ENCODE data around the gene INSIG2.

The INSIG2 gene

GRCh38 chr2:118123561-118124232, 35.4 kb downstream of the INSIG2 start:
- Histone ChIP-seq H3K18ac (ENCODE audit: low read length) (no peak overlapping the region), H2AFZ (ENCODE audit: insufficient read depth, low read length, poor library complexity) (no peak overlapping the region), H2BK5ac (ENCODE audit: low read depth, low read length, poor library complexity) (no peak overlapping the region), H3K23ac (ENCODE audit: low read length) (no peak overlapping the region), H3K27ac (ENCODE audit: low read depth, low read length) (no peak overlapping the region), H3K4me2 (ENCODE audit: low read length) (no peak overlapping the region), H4K8ac (ENCODE audit: low read depth, low read length) (no peak overlapping the region), H2BK120ac (ENCODE audit: insufficient read depth, low read length, poor library complexity) (no peak overlapping the region), H3K4me3 (ENCODE audit: low read depth, low read length) (no peak overlapping the region), H3K4me1 (ENCODE audit: control insufficient read depth in 1 of 2, insufficient read depth in 2 of 2, low read length in 2 of 2) (no peaks in the 10 kb centered on the region), H3K14ac (ENCODE audit: low read length) (no peak overlapping the region), H3K9me3 (ENCODE audit: insufficient read depth, low read depth, low read length) (no peaks in the 10 kb centered on the region), H4K91ac (ENCODE audit: low read depth, low read length) (no peak overlapping the region), H3K4ac (ENCODE audit: low read depth, low read length) (no peak overlapping the region), H3K36me3 (ENCODE audit: control insufficient read depth in 1 of 2, insufficient read depth in 2 of 2, low read length in 2 of 2) (no peaks in the 10 kb centered on the region), H3K79me2 (ENCODE audit: control insufficient read depth, insufficient read depth, low read length, poor library complexity) (no peaks in the 10 kb centered on the region), H2AK5ac (ENCODE audit: low read length) (no peak overlapping the region), H2BK12ac (ENCODE audit: low read length) (no peak overlapping the region), H3K9ac (ENCODE audit: low read length) (no peak overlapping the region), H3K79me1 (ENCODE audit: low read length) (no peaks in the 10 kb centered on the region), H4K12ac (ENCODE audit: low read depth, low read length) (no peak overlapping the region), H3K27me3 (ENCODE audit: insufficient read depth, low read length) (no peaks in the 10 kb centered on the region)
- no CpG with 5 or more reads among the region's 3 CpGs for WGBS (ENCODE audit: extremely low coverage, insufficient coverage, insufficient read length)
- peak; percentile 90 to 97 for DNase-seq

- Histone ChIP-seq H3K4me3 (ENCODE audit: low read depth, low read length) (no peak overlapping the region), H2BK12ac (ENCODE audit: low read length) (no peak overlapping the region), H3K18ac (ENCODE audit: low read length) (no peak overlapping the region), H4K8ac (ENCODE audit: low read depth, low read length) (no peak overlapping the region), H3K36me3 (ENCODE audit: control insufficient read depth in 1 of 2, insufficient read depth in 2 of 2, low read length in 2 of 2) (no peaks in the 10 kb centered on the region), H3K79me1 (ENCODE audit: low read length) (no peaks in the 10 kb centered on the region), H2AFZ (ENCODE audit: insufficient read depth, low read length, poor library complexity) (no peak overlapping the region), H4K12ac (ENCODE audit: low read depth, low read length) (no peak overlapping the region), H3K27ac (ENCODE audit: low read depth, low read length) (no peak overlapping the region), H2BK120ac (ENCODE audit: insufficient read depth, low read length, poor library complexity) (no peak overlapping the region), H2AK5ac (ENCODE audit: low read length) (no peak overlapping the region), H2BK5ac (ENCODE audit: low read depth, low read length, poor library complexity) (no peak overlapping the region), H3K79me2 (ENCODE audit: control insufficient read depth, insufficient read depth, low read length, poor library complexity) (no peaks in the 10 kb centered on the region), H3K9ac (ENCODE audit: low read length) (no peak overlapping the region), H3K4me2 (ENCODE audit: low read length) (no peak overlapping the region), H3K27me3 (ENCODE audit: insufficient read depth, low read length) (no peaks in the 10 kb centered on the region), H3K9me3 (ENCODE audit: insufficient read depth, low read depth, low read length) (no peaks in the 10 kb centered on the region), H3K4me1 (ENCODE audit: control insufficient read depth in 1 of 2, insufficient read depth in 2 of 2, low read length in 2 of 2) (no peaks in the 10 kb centered on the region), H4K91ac (ENCODE audit: low read depth, low read length) (no peak overlapping the region), H3K14ac (ENCODE audit: low read length) (no peak overlapping the region), H3K4ac (ENCODE audit: low read depth, low read length) (no peak overlapping the region), H3K23ac (ENCODE audit: low read length) (no peak overlapping the region)
- WGBS (ENCODE audit: extremely low coverage, insufficient coverage, insufficient read length) = no CpG with 5 or more reads among the region's 8 CpGs
- DNase-seq = no peak
Measured at GRCh38 chr2:118124288-118124891, 36.1 kb downstream of the INSIG2 start.

GRCh38 chr2:118127250-118127649, 39.0 kb downstream of the INSIG2 start:
- H4K91ac ChIP-seq (ENCODE audit: low read depth, low read length) = no peak overlapping the region
- no peak overlapping the region for H3K4me2 ChIP-seq (ENCODE audit: low read length)
- H3K79me1 ChIP-seq (ENCODE audit: low read length) = no peaks in the 10 kb centered on the region
- H3K27me3 ChIP-seq (ENCODE audit: insufficient read depth, low read length) = no peaks in the 10 kb centered on the region
- H2AFZ ChIP-seq (ENCODE audit: insufficient read depth, low read length, poor library complexity) = no peak overlapping the region
- H3K18ac ChIP-seq (ENCODE audit: low read length) = no peak overlapping the region
- no peaks in the 10 kb centered on the region for H3K36me3 ChIP-seq (ENCODE audit: control insufficient read depth in 1 of 2, insufficient read depth in 2 of 2, low read length in 2 of 2)
- H3K23ac ChIP-seq (ENCODE audit: low read length) = no peak overlapping the region
- WGBS (ENCODE audit: extremely low coverage, insufficient coverage, insufficient read length) = no CpG with 5 or more reads among the region's 5 CpGs
- H3K4me1 ChIP-seq (ENCODE audit: control insufficient read depth in 1 of 2, insufficient read depth in 2 of 2, low read length in 2 of 2) = no peaks in the 10 kb centered on the region
- no peak for DNase-seq
- H2BK12ac ChIP-seq (ENCODE audit: low read length) = no peak overlapping the region
- no peaks in the 10 kb centered on the region for H3K9me3 ChIP-seq (ENCODE audit: insufficient read depth, low read depth, low read length)
- no peak overlapping the region for H3K27ac ChIP-seq (ENCODE audit: low read depth, low read length)
- no peak overlapping the region for H4K8ac ChIP-seq (ENCODE audit: low read depth, low read length)
- no peak overlapping the region for H3K4ac ChIP-seq (ENCODE audit: low read depth, low read length)
- H3K9ac ChIP-seq (ENCODE audit: low read length) = no peak overlapping the region
- no peak overlapping the region for H2BK120ac ChIP-seq (ENCODE audit: insufficient read depth, low read length, poor library complexity)
- H3K79me2 ChIP-seq (ENCODE audit: control insufficient read depth, insufficient read depth, low read length, poor library complexity) = no peaks in the 10 kb centered on the region
- no peak overlapping the region for H2BK5ac ChIP-seq (ENCODE audit: low read depth, low read length, poor library complexity)
- H3K14ac ChIP-seq (ENCODE audit: low read length) = no peak overlapping the region
- H3K4me3 ChIP-seq (ENCODE audit: low read depth, low read length) = no peak overlapping the region
- H4K12ac ChIP-seq (ENCODE audit: low read depth, low read length) = no peak overlapping the region
- H2AK5ac ChIP-seq (ENCODE audit: low read length) = no peak overlapping the region

- Histone ChIP-seq H3K4me1 (ENCODE audit: control insufficient read depth in 1 of 2, insufficient read depth in 2 of 2, low read length in 2 of 2) (no peaks in the 10 kb centered on the region), H3K4ac (ENCODE audit: low read depth, low read length) (no peak overlapping the region), H2BK12ac (ENCODE audit: low read length) (no peak overlapping the region), H4K8ac (ENCODE audit: low read depth, low read length) (no peak overlapping the region), H3K79me1 (ENCODE audit: low read length) (no peaks in the 10 kb centered on the region), H4K12ac (ENCODE audit: low read depth, low read length) (no peak overlapping the region), H3K27me3 (ENCODE audit: insufficient read depth, low read length) (no peaks in the 10 kb centered on the region), H3K18ac (ENCODE audit: low read length) (no peak overlapping the region), H4K91ac (ENCODE audit: low read depth, low read length) (no peak overlapping the region), H3K36me3 (ENCODE audit: control insufficient read depth in 1 of 2, insufficient read depth in 2 of 2, low read length in 2 of 2) (no peaks in the 10 kb centered on the region), H2AFZ (ENCODE audit: insufficient read depth, low read length, poor library complexity) (no peak overlapping the region), H3K4me3 (ENCODE audit: low read depth, low read length) (no peak overlapping the region), H3K79me2 (ENCODE audit: control insufficient read depth, insufficient read depth, low read length, poor library complexity) (no peaks in the 10 kb centered on the region), H2AK5ac (ENCODE audit: low read length) (no peak overlapping the region), H3K4me2 (ENCODE audit: low read length) (no peak overlapping the region), H3K27ac (ENCODE audit: low read depth, low read length) (no peak overlapping the region), H2BK120ac (ENCODE audit: insufficient read depth, low read length, poor library complexity) (no peak overlapping the region), H2BK5ac (ENCODE audit: low read depth, low read length, poor library complexity) (no peak overlapping the region), H3K9me3 (ENCODE audit: insufficient read depth, low read depth, low read length) (no peaks in the 10 kb centered on the region), H3K23ac (ENCODE audit: low read length) (no peak overlapping the region), H3K14ac (ENCODE audit: low read length) (no peak overlapping the region), H3K9ac (ENCODE audit: low read length) (no peak overlapping the region)
- no peak for DNase-seq
- no CpG with 5 or more reads among the region's 3 CpGs for WGBS (ENCODE audit: extremely low coverage, insufficient coverage, insufficient read length)
Measured at GRCh38 chr2:118128826-118129225, 40.6 kb downstream of the INSIG2 start.

Measured in trophoblast cell (in vitro differentiated cells and primary cell).